ENCODE results near the gene GCFC2. TPM values are rescaled to one million over a fixed set of nuclear protein-coding genes. Genes with fewer than 3 reads are reported as not detected.
A peak's percentile ranks its signal among the peaks of the same experiment; 100 is the strongest.

The GCFC2 gene
- total and polyA plus RNA-seq, 2 of the 13 experiments (the other 11 are each of a cell fraction or from before 2014, with no cell fraction given) = 26.8 to 49.0 TPM

- TF ChIP-seq ZBTB25 (CRISPR knock-in tag; IDR thresholded peaks at IDR 0.05) = peak; percentile 70; the same call in 1 of the 2 replicates
Measured at GRCh38 chr2:75640621-75641121, 70.0 kb downstream of the GCFC2 start (continued).

- H3K27ac ChIP-seq (ENCODE audit: extremely low read length, insufficient read depth, low read length) = no peak overlapping the region
- no peaks in the 10 kb centered on the region for H3K79me2 ChIP-seq (ENCODE audit: insufficient read depth, low read length)
- ATAC-seq = peak; percentile 89
- ChIA-PET POLR2A (interaction anchor here (1.6 kb wide), 1 partner anchor 9 kb away, joined by 4 read pairs; the partner anchor contains the start of gene MRPL19), CTCF (ENCODE audit: low intra/inter-chr PET ratio, low total read pairs) (interaction anchor here (1.4 kb wide), 1 partner anchor 39 kb away, joined by 3 read pairs; no protein-coding TSS in a partner anchor)
- H2AFZ ChIP-seq (ENCODE audit: low read length) = no peak overlapping the region
- H3K36me3 ChIP-seq (replicated peaks in 1 of 2; ENCODE audit: control insufficient read depth in 1 of 2, insufficient read depth in 2 of 2, low read length in 2 of 2) = no peaks in the 10 kb centered on the region
- in situ Hi-C loops (cut with HindIII; ENCODE audit: extremely low pct_ligation_motif_present, low pct_unique_long_range_greater_than_20kb) (loop anchor here (5.0 kb wide), 1 partner anchor 40 kb away; no protein-coding TSS in a partner anchor), intact Hi-C loops (cut with micrococcal nuclease; ENCODE audit: unreplicated experiment) (no loop called here)
- peak; percentile 43 for FAIRE-seq
- no peaks in the 10 kb centered on the region for H4K20me1 ChIP-seq (ENCODE audit: insufficient read depth, low read length)
- WGBS (ENCODE audit: low lambda C conversion rate) = 0% methylated on average over 1 of the region's 1 CpG
- no peak overlapping the region for H3K9ac ChIP-seq (ENCODE audit: insufficient read depth, low read depth, low read length)
- H3K9me3 ChIP-seq (ENCODE audit: low read length) = no peaks in the 10 kb centered on the region
- TF ChIP-seq ZNF605 (CRISPR knock-in tag; IDR thresholded peaks at IDR 0.05) (0 out of 2 replicates have a peak, but pooled peaks have one; percentile 50), NR2C2 (CRISPR knock-in tag; IDR thresholded peaks at IDR 0.05; ENCODE audit: borderline replicate concordance) (no peak)
- no peak overlapping the region for H3K4me3 ChIP-seq (replicated peaks in 1 of 3; ENCODE audit: insufficient read depth in 1 of 3, low read depth in 2 of 3, low read length in 3 of 3)
- BruUV-seq (replicated peaks) = no TSS peak
- H3K4me2 ChIP-seq (ENCODE audit: low read depth, low read length) = no peak overlapping the region; the same call in 1 of the 2 replicates
- peaks cover 17% of the 10 kb centered on the region; the same call in 1 of the 2 replicates for H3K4me1 ChIP-seq (ENCODE audit: insufficient read depth, low read length)
- peak; percentile 15 for DNase-seq (ENCODE audit: low spot score)
- H3K27me3 ChIP-seq (ENCODE audit: control insufficient read depth in 1 of 2, insufficient read depth in 2 of 2, low read length in 2 of 2) = peaks cover 0 to 4% of the 10 kb centered on the region in 2 experiments; a peak in 2 of 5 replicates
Measured at GRCh38 chr2:75637568-75637967, 73.1 kb downstream of the GCFC2 start.

- POLR2A ChIA-PET = no interaction called here
Measured at GRCh38 chr2:75634945-75635344, 75.8 kb downstream of the GCFC2 start.

More at GRCh38 chr2:75634945-75635344, 75.8 kb downstream of the GCFC2 start:
- no peaks in the 10 kb centered on the region for H3K9me3 ChIP-seq (ENCODE audit: low read length)
- no peaks in the 10 kb centered on the region for H3K36me3 ChIP-seq (replicated peaks in 1 of 2; ENCODE audit: control insufficient read depth in 1 of 2, insufficient read depth in 2 of 2, low read length in 2 of 2)
- FAIRE-seq (no peak), DNase-seq (ENCODE audit: low spot score) (no peak), ATAC-seq (no peak)
- 73% methylated on average over 1 of the region's 1 CpG for WGBS (ENCODE audit: low lambda C conversion rate)
- in situ Hi-C loops (cut with HindIII; ENCODE audit: extremely low pct_ligation_motif_present, low pct_unique_long_range_greater_than_20kb) = loop anchor here (5.0 kb wide), 1 partner anchor 42 kb away; no protein-coding TSS in a partner anchor
- H2AFZ ChIP-seq (ENCODE audit: low read length) = no peak overlapping the region
- no peak for TF ChIP-seq TRIM24 (CRISPR knock-in tag; IDR thresholded peaks at IDR 0.05)
- TF ChIP-seq ZNF672 (CRISPR knock-in tag; IDR thresholded peaks at IDR 0.05) = no peak
- TF ChIP-seq BCLAF1 (IDR thresholded peaks at IDR 0.05) = no peak
- TF ChIP-seq ATF7-NPFF (CRISPR knock-in tag; IDR thresholded peaks at IDR 0.05; ENCODE audit: low read depth) = no peak
- no peak for TF ChIP-seq ZNF33A (CRISPR knock-in tag; IDR thresholded peaks at IDR 0.05; ENCODE audit: borderline replicate concordance)
- no peak for TF ChIP-seq SIX4 (CRISPR knock-in tag; IDR thresholded peaks at IDR 0.05)
- no peak for TF ChIP-seq ZFP36L2 (CRISPR knock-in tag; IDR thresholded peaks at IDR 0.05)
- H3K27me3 ChIP-seq (ENCODE audit: control insufficient read depth in 1 of 2, insufficient read depth in 2 of 2, low read length in 2 of 2) = peaks cover 0 to 23% of the 10 kb centered on the region in 2 experiments; a peak in 2 of 5 replicates
- CTCF ChIA-PET (ENCODE audit: low intra/inter-chr PET ratio, low total read pairs) = no interaction called here
- no peaks in the 10 kb centered on the region for H4K20me1 ChIP-seq (ENCODE audit: insufficient read depth, low read length)
- intact Hi-C loops (cut with micrococcal nuclease; ENCODE audit: unreplicated experiment) = no loop called here
- H3K9ac ChIP-seq (ENCODE audit: insufficient read depth, low read depth, low read length) = no peak overlapping the region
- 0 out of 2 replicates have a peak, but pooled peaks cover 6% of the 10 kb centered on the region for H3K4me1 ChIP-seq (ENCODE audit: insufficient read depth, low read length)
- H3K27ac ChIP-seq (ENCODE audit: extremely low read length, insufficient read depth, low read length) = no peak overlapping the region
- BruUV-seq (replicated peaks) = no TSS peak
- H3K4me3 ChIP-seq (replicated peaks in 1 of 3; ENCODE audit: insufficient read depth in 1 of 3, low read depth in 2 of 3, low read length in 3 of 3) = no peak overlapping the region
- no peaks in the 10 kb centered on the region for H3K79me2 ChIP-seq (ENCODE audit: insufficient read depth, low read length)
- H3K4me2 ChIP-seq (ENCODE audit: low read depth, low read length) = no peak overlapping the region
